Fibroblast of lung (primary cell): ENCODE measurements around the gene TRMT11. TPM values are rescaled to one million over a fixed set of nuclear protein-coding genes. Genes with fewer than 3 reads are reported as not detected.

ENCODE experiments used
- DNase-seq, 2 donors: peaks; one replicate each; pipeline versions ENCODE4 v3.0.0 to v3.0.0-alpha.2; 2010; ENCODE audit warnings: low read depth in 2 of 2
- H2AFZ ChIP-seq: 2 replicates; pipeline ENCODE4 v1.5.1; 2012; ENCODE audit warnings: low read length, control low read depth, inconsistent platforms
- H3K27ac ChIP-seq: 2 replicates; pipeline ENCODE4 v1.5.1; 2011; ENCODE audit warnings: low read length, control low read depth; ENCODE audit not compliant: insufficient read depth
- H3K27me3 ChIP-seq: 2 replicates; pipeline ENCODE4 v1.5.1; 2011; ENCODE audit warnings: mild to moderate bottlenecking, low read length; ENCODE audit not compliant: control insufficient read depth, insufficient read depth
- H3K36me3 ChIP-seq: 2 replicates; pipeline ENCODE4 v1.5.1; 2011; ENCODE audit warnings: low read length; ENCODE audit not compliant: control insufficient read depth, insufficient read depth
- H3K4me1 ChIP-seq: 2 replicates; pipeline ENCODE4 v1.5.1; 2011; ENCODE audit warnings: low read length; ENCODE audit not compliant: control insufficient read depth, insufficient read depth; ENCODE audit errors: extremely low read depth
- H3K4me2 ChIP-seq: 2 replicates; pipeline ENCODE4 v1.5.1; 2011; ENCODE audit warnings: low read length, control low read depth; ENCODE audit not compliant: insufficient read depth; ENCODE audit errors: extremely low read depth
- H3K4me3 ChIP-seq, 4 experiments: fragments of 200-600 bp in 1 of 4; sonication (generic) in 1 of 4; replicated peaks in 1 of 4; 2 replicates each; pipeline ENCODE4 v1.5.1; 2011 to 2016; ENCODE audit warnings: low read length in 4 of 4, low read depth in 3 of 4, mild to moderate bottlenecking in 3 of 4, control low read depth in 2 of 4, inconsistent platforms in 1 of 4, mixed read lengths in 1 of 4; ENCODE audit not compliant: insufficient read depth in 1 of 4; ENCODE audit errors: control extremely low read depth in 1 of 4
- H3K79me2 ChIP-seq: 2 replicates; pipeline ENCODE4 v1.5.1; 2012; ENCODE audit warnings: mild to moderate bottlenecking, low read length, inconsistent platforms; ENCODE audit not compliant: control insufficient read depth, insufficient read depth
- H3K9ac ChIP-seq: 2 replicates; pipeline ENCODE4 v1.5.1; 2011; ENCODE audit warnings: mild to moderate bottlenecking, low read length, control low read depth; ENCODE audit not compliant: insufficient read depth
- H3K9me3 ChIP-seq: 2 replicates; pipeline ENCODE4 v1.5.1; 2012; ENCODE audit warnings: low read depth, low read length; ENCODE audit not compliant: control insufficient read depth, insufficient read depth
- H4K20me1 ChIP-seq: 2 replicates; pipeline ENCODE4 v1.5.1; 2011; ENCODE audit warnings: low read length; ENCODE audit not compliant: control insufficient read depth, insufficient read depth; ENCODE audit errors: extremely low read depth
- CTCF ChIP-seq, 2 donors: IDR thresholded peaks in 1 of 2; conservative IDR thresholded peaks in 1 of 2; 1 replicate in 1 of 2; 2 replicates in 1 of 2; pipeline ENCODE4 v1.5.1; 2011 to 2012; ENCODE audit warnings: low read length in 2 of 2, control low read depth in 1 of 2, inconsistent platforms in 1 of 2, low read depth in 1 of 2, mild to moderate bottlenecking in 1 of 2
- EZH2 ChIP-seq: IDR thresholded peaks from 2 replicates; pipeline ENCODE4 v1.5.1; 2012; ENCODE audit warnings: low read length, control low read depth, mild to moderate bottlenecking; ENCODE audit errors: missing control alignments
- polyA plus RNA-seq, 2 donors: library from polyadenylated mRNA; depleted of rRNA in 1 of 2; stranded (reverse) in 1 of 2; unstranded in 1 of 2; fragments of >200 nt; gene quantifications; 2 replicates each; pipeline ENCODE4 v1.2.1, GENCODE V29; 2011 to 2012; ENCODE audit warnings: missing spikeins in 1 of 2
- total RNA-seq: library from RNA; depleted of rRNA; stranded (reverse); fragments of >200 nt; gene quantifications from 2 replicates; pipeline ENCODE4 v1.2.1, GENCODE V29; 2014

TRMT11 gene
- total and polyA plus RNA-seq, 2 donors (not counting 1 experiment from before 2014, with no cell fraction given), result 22.1 to 23.5 TPM

GRCh38 chr6:125957845-125958244, 28.5 kb upstream of the TRMT11 start:
- H3K9me3 ChIP-seq, result no peaks in the 10 kb centered on the region
- no peaks in the 10 kb centered on the region for H3K36me3 ChIP-seq
- H3K4me3 ChIP-seq, result peak overlapping the region; percentile 12 to 100 (median 94)
- TF ChIP-seq CTCF (conservative IDR thresholded peaks at IDR 0.05 in 1 of 2, IDR thresholded peaks at IDR 0.05 in 1 of 2; ENCODE audit: low read depth in 1 of 2, low read length in 2 of 2), result no peak
- TF ChIP-seq EZH2, result no peak
- no peaks in the 10 kb centered on the region for H3K27me3 ChIP-seq
- H3K4me1 ChIP-seq, result no peaks in the 10 kb centered on the region
- H3K79me2 ChIP-seq, result peaks cover 3% of the 10 kb centered on the region
- no peak overlapping the region for H3K9ac ChIP-seq
- H3K27ac ChIP-seq, result no peak overlapping the region
- no peaks in the 10 kb centered on the region for H4K20me1 ChIP-seq
- peak; percentile 33 to 70 for DNase-seq
- H3K4me2 ChIP-seq, result peak overlapping the region; percentile 80
- peak overlapping the region; percentile 96 for H2AFZ ChIP-seq

- no peak overlapping the region for H3K9ac ChIP-seq
- no peak overlapping the region for H3K4me3 ChIP-seq
- H3K79me2 ChIP-seq, result peaks cover 3% of the 10 kb centered on the region
- H3K27ac ChIP-seq, result no peak overlapping the region
- H3K4me1 ChIP-seq, result no peaks in the 10 kb centered on the region
- H4K20me1 ChIP-seq, result no peaks in the 10 kb centered on the region
- H2AFZ ChIP-seq, result no peak overlapping the region
- DNase-seq, result no peak
- H3K36me3 ChIP-seq, result no peaks in the 10 kb centered on the region
- H3K27me3 ChIP-seq, result no peaks in the 10 kb centered on the region
- H3K9me3 ChIP-seq, result no peaks in the 10 kb centered on the region
- TF ChIP-seq EZH2 (no peak), CTCF (conservative IDR thresholded peaks at IDR 0.05 in 1 of 2, IDR thresholded peaks at IDR 0.05 in 1 of 2; ENCODE audit: low read depth in 1 of 2, low read length in 2 of 2) (no peak)
- no peak overlapping the region for H3K4me2 ChIP-seq
Observed at GRCh38 chr6:125959041-125959440, 27.3 kb upstream of the TRMT11 start.

- Histone ChIP-seq H3K27ac (no peak overlapping the region), H3K79me2 (peaks cover 3% of the 10 kb centered on the region)
- no peak for TF ChIP-seq CTCF (conservative IDR thresholded peaks at IDR 0.05 in 1 of 2, IDR thresholded peaks at IDR 0.05 in 1 of 2; ENCODE audit: low read depth in 1 of 2, low read length in 2 of 2)
- TF ChIP-seq EZH2, result no peak
Observed at GRCh38 chr6:125961117-125961516, 25.2 kb upstream of the TRMT11 start.

More at GRCh38 chr6:125961117-125961516, 25.2 kb upstream of the TRMT11 start:
- no peaks in the 10 kb centered on the region for H3K4me1 ChIP-seq
- H2AFZ ChIP-seq, result no peak overlapping the region
- no peaks in the 10 kb centered on the region for H3K36me3 ChIP-seq
- H3K4me2 ChIP-seq, result no peak overlapping the region
- H4K20me1 ChIP-seq, result no peaks in the 10 kb centered on the region
- DNase-seq, result no peak
- H3K9me3 ChIP-seq, result no peaks in the 10 kb centered on the region
- no peaks in the 10 kb centered on the region for H3K27me3 ChIP-seq
- H3K9ac ChIP-seq, result no peak overlapping the region
- no peak overlapping the region for H3K4me3 ChIP-seq
